Measurements from ENCODE around the gene PEX6. TPM values are rescaled to one million over a fixed set of nuclear protein-coding genes. Genes with fewer than 3 reads are reported as not detected.

The PEX6 gene
- total and polyA plus RNA-seq, 2 of the 13 experiments (the other 11 are each of a cell fraction or from before 2014, with no cell fraction given): 5.1 to 6.7 TPM

- Histone ChIP-seq H3K36me3 (replicated peaks in 1 of 2; ENCODE audit: control insufficient read depth in 1 of 2, insufficient read depth in 2 of 2, low read length in 2 of 2) (peaks cover 7 to 27% of the 10 kb centered on the region in 2 experiments), H3K9me3 (ENCODE audit: low read length) (no peaks in the 10 kb centered on the region), H4K20me1 (ENCODE audit: insufficient read depth, low read length) (no peaks in the 10 kb centered on the region), H3K79me2 (ENCODE audit: insufficient read depth, low read length) (peaks cover 22% of the 10 kb centered on the region), H3K4me3 (replicated peaks in 1 of 3; ENCODE audit: insufficient read depth in 1 of 3, low read depth in 2 of 3, low read length in 3 of 3) (no peak overlapping the region), H2AFZ (ENCODE audit: low read length) (no peak overlapping the region), H3K4me2 (ENCODE audit: low read depth, low read length) (no peak overlapping the region), H3K9ac (ENCODE audit: insufficient read depth, low read depth, low read length) (no peak overlapping the region), H3K27ac (ENCODE audit: extremely low read length, insufficient read depth, low read length) (no peak overlapping the region), H3K27me3 (ENCODE audit: control insufficient read depth in 1 of 2, insufficient read depth in 2 of 2, low read length in 2 of 2) (no peaks in the 10 kb centered on the region; a peak in 1 of 5 replicates), H3K4me1 (ENCODE audit: insufficient read depth, low read length) (peaks cover 30% of the 10 kb centered on the region)
- no peak for FAIRE-seq
- TF ChIP-seq, protein P1, sequence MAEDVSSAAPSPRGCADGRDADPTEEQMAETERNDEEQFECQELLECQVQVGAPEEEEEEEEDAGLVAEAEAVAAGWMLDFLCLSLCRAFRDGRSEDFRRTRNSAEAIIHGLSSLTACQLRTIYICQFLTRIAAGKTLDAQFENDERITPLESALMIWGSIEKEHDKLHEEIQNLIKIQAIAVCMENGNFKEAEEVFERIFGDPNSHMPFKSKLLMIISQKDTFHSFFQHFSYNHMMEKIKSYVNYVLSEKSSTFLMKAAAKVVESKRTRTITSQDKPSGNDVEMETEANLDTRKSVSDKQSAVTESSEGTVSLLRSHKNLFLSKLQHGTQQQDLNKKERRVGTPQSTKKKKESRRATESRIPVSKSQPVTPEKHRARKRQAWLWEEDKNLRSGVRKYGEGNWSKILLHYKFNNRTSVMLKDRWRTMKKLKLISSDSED (CRISPR knock-in tag; IDR thresholded peaks at IDR 0.05): no peak
- TF ChIP-seq U2AF2 (IDR thresholded peaks at IDR 0.05; ENCODE audit: low read depth, low read length) (no peak), MAZ (IDR thresholded peaks at IDR 0.05; ENCODE audit: borderline replicate concordance, low read depth, low read length) (no peak), MAZ (CRISPR knock-in tag; IDR thresholded peaks at IDR 0.05; ENCODE audit: low read depth) (no peak), NFE2L1 (CRISPR knock-in tag; IDR thresholded peaks at IDR 0.05; ENCODE audit: borderline replicate concordance) (no peak), GABPA (IDR thresholded peaks at IDR 0.05; ENCODE audit: low read depth, low read length) (no peak), GABPA (CRISPR knock-in tag; IDR thresholded peaks at IDR 0.05; ENCODE audit: low read depth) (no peak), NR3C1 (CRISPR knock-in tag; IDR thresholded peaks at IDR 0.05) (no peak), ZNF468 (CRISPR knock-in tag; IDR thresholded peaks at IDR 0.05) (no peak), ZNF775 (CRISPR knock-in tag; IDR thresholded peaks at IDR 0.05; ENCODE audit: borderline replicate concordance) (no peak), PCBP1 (IDR thresholded peaks at IDR 0.05; ENCODE audit: borderline replicate concordance, low read depth, low read length) (no peak), HOXA9 (CRISPR knock-in tag; IDR thresholded peaks at IDR 0.05; ENCODE audit: borderline replicate concordance) (no peak), KDM3A (CRISPR knock-in tag; IDR thresholded peaks at IDR 0.05; ENCODE audit: low read depth) (no peak), IKZF4 (CRISPR knock-in tag; IDR thresholded peaks at IDR 0.05; ENCODE audit: borderline replicate concordance, low read depth, not compliant biosample characterization) (no peak), BCL3 (CRISPR knock-in tag; IDR thresholded peaks at IDR 0.05) (no peak)
- TF ChIP-seq, protein P2, sequence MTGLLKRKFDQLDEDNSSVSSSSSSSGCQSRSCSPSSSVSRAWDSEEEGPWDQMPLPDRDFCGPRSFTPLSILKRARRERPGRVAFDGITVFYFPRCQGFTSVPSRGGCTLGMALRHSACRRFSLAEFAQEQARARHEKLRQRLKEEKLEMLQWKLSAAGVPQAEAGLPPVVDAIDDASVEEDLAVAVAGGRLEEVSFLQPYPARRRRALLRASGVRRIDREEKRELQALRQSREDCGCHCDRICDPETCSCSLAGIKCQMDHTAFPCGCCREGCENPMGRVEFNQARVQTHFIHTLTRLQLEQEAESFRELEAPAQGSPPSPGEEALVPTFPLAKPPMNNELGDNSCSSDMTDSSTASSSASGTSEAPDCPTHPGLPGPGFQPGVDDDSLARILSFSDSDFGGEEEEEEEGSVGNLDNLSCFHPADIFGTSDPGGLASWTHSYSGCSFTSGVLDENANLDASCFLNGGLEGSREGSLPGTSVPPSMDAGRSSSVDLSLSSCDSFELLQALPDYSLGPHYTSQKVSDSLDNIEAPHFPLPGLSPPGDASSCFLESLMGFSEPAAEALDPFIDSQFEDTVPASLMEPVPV (CRISPR knock-in tag; IDR thresholded peaks at IDR 0.05): no peak
- TF ChIP-seq, protein P3, sequence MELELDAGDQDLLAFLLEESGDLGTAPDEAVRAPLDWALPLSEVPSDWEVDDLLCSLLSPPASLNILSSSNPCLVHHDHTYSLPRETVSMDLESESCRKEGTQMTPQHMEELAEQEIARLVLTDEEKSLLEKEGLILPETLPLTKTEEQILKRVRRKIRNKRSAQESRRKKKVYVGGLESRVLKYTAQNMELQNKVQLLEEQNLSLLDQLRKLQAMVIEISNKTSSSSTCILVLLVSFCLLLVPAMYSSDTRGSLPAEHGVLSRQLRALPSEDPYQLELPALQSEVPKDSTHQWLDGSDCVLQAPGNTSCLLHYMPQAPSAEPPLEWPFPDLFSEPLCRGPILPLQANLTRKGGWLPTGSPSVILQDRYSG (CRISPR knock-in tag; IDR thresholded peaks at IDR 0.05): no peak
- TF ChIP-seq, protein P4, sequence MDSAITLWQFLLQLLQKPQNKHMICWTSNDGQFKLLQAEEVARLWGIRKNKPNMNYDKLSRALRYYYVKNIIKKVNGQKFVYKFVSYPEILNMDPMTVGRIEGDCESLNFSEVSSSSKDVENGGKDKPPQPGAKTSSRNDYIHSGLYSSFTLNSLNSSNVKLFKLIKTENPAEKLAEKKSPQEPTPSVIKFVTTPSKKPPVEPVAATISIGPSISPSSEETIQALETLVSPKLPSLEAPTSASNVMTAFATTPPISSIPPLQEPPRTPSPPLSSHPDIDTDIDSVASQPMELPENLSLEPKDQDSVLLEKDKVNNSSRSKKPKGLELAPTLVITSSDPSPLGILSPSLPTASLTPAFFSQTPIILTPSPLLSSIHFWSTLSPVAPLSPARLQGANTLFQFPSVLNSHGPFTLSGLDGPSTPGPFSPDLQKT (CRISPR knock-in tag; IDR thresholded peaks at IDR 0.05; ENCODE audit: borderline replicate concordance): no peak
- ATAC-seq: no peak
- ChIA-PET POLR2A (interaction anchor here (0.9 to 2.5 kb wide), 3 partner anchors 10 to 109 kb away, joined by 3 to 17 read pairs (median 5); partner anchors contain the start of genes PEX6 and RPL7L1), CTCF (ENCODE audit: low intra/inter-chr PET ratio, low total read pairs) (no interaction called here)
- 94% methylated on average over 1 of the region's 1 CpG for WGBS (ENCODE audit: low lambda C conversion rate)
- intact Hi-C loops (cut with micrococcal nuclease; ENCODE audit: unreplicated experiment): no loop called here
- no TSS peak for BruUV-seq (replicated peaks)
- in situ Hi-C loops (cut with HindIII; ENCODE audit: extremely low pct_ligation_motif_present, low pct_unique_long_range_greater_than_20kb): no loop called here
- DNase-seq (ENCODE audit: low spot score): no peak
Observed at GRCh38 chr6:42988486-42989020, 9.6 kb upstream of the PEX6 start.

All from HepG2 (cell line).